Coronary artery (tissue), 2 donors: ENCODE measurements around the gene OR2D3.
"Not testable (repeated sequence)": the region's sequence is repeated elsewhere in the genome, so short reads cannot be mapped to it uniquely, and the experiment has no call there.

Experiments used
- DNase-seq: peaks from one replicate; pipeline ENCODE4 v3.0.0-alpha.2; 2017; ENCODE audit warnings: low spot score
- H3K27ac ChIP-seq, 2 donors: fragments of 200-600 bp; sonication (generic); one replicate each; pipeline ENCODE4 v1.5.1; 2016 to 2019
- H3K4me3 ChIP-seq: fragments of 200-600 bp; sonication (generic); 2 replicates; pipeline ENCODE4 v1.5.1; 2016; ENCODE audit warnings: mild to moderate bottlenecking, moderate library complexity
- TF ChIP-seq, protein P1 (sequence below): fragments of 200-600 bp; sonication (generic); IDR thresholded peaks from one replicate; pipeline ENCODE4 v1.5.1; 2019; ENCODE audit warnings: antibody characterized with exemption

OR2D3 gene, protein sequence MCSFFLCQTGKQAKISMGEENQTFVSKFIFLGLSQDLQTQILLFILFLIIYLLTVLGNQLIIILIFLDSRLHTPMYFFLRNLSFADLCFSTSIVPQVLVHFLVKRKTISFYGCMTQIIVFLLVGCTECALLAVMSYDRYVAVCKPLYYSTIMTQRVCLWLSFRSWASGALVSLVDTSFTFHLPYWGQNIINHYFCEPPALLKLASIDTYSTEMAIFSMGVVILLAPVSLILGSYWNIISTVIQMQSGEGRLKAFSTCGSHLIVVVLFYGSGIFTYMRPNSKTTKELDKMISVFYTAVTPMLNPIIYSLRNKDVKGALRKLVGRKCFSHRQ

DNA sequence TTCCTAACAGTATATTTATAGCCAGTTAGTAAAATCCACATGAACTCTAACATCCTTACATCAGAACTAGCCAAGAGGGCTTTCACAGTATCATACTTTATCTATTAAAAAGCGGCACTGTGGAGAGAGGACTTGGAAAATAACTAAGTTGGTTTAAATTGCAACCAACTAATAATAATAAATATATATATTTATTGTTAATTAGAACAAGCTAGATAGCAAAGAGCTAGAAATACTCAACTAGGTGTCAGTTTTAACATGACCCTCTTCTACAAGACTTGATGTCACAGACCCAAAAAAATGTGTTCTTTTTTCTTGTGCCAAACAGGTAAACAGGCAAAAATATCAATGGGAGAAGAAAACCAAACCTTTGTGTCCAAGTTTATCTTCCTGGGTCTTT is at the start of gene OR2D3:
Gene OR2D3, plus strand, starts transcription at position 301 of the 400 bp plus-strand sequence. Its CDS starts 0 bp downstream, at position 301.
- DNase-seq: no peak

GRCh38 chr11:6871278-6871677 is 49.5 kb upstream of the OR2D3 start:
- H3K27ac ChIP-seq: no peak overlapping the region
- TF ChIP-seq, protein P1, sequence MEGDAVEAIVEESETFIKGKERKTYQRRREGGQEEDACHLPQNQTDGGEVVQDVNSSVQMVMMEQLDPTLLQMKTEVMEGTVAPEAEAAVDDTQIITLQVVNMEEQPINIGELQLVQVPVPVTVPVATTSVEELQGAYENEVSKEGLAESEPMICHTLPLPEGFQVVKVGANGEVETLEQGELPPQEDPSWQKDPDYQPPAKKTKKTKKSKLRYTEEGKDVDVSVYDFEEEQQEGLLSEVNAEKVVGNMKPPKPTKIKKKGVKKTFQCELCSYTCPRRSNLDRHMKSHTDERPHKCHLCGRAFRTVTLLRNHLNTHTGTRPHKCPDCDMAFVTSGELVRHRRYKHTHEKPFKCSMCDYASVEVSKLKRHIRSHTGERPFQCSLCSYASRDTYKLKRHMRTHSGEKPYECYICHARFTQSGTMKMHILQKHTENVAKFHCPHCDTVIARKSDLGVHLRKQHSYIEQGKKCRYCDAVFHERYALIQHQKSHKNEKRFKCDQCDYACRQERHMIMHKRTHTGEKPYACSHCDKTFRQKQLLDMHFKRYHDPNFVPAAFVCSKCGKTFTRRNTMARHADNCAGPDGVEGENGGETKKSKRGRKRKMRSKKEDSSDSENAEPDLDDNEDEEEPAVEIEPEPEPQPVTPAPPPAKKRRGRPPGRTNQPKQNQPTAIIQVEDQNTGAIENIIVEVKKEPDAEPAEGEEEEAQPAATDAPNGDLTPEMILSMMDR: no peak
- no peak for DNase-seq

More for the DNA sequence above, at the start of gene OR2D3:
- no peak within 1 kb of the TSS for H3K4me3 ChIP-seq
- no peak within 1 kb of the TSS for H3K27ac ChIP-seq
- TF ChIP-seq, protein P1: no peak

GRCh38 chr11:6875761-6876160 is 45.0 kb upstream of the OR2D3 start:
- no peak overlapping the region for H3K27ac ChIP-seq
- H3K4me3 ChIP-seq: no peak overlapping the region
- TF ChIP-seq, protein P1: no peak
- DNase-seq: no peak

More at GRCh38 chr11:6871278-6871677, 49.5 kb upstream of the OR2D3 start:
- H3K4me3 ChIP-seq: no peak overlapping the region

- no peak for DNase-seq
- H3K27ac ChIP-seq: no peak within 1 kb of the TSS
- TF ChIP-seq, protein P1: no peak
- no peak within 1 kb of the TSS for H3K4me3 ChIP-seq
These were observed 44.5 kb upstream of the OR2D3 start, which contains the start of gene OR10A4 for GRCh38 chr11:6876325-6876724. Gene OR10A4 (plus strand): TSS chr11:6876625. CDS start chr11:6876648, 23 bp downstream.

DNA sequence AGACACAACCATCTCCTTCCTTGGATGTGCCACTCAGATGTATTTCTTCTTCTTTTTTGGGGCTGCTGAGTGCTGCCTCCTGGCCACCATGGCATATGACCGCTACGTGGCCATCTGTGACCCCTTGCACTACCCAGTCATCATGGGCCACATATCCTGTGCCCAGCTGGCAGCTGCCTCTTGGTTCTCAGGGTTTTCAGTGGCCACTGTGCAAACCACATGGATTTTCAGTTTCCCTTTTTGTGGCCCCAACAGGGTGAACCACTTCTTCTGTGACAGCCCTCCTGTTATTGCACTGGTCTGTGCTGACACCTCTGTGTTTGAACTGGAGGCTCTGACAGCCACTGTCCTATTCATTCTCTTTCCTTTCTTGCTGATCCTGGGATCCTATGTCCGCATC is 43.9 kb upstream of the OR2D3 start:
- DNase-seq: no peak
- no peak overlapping the region for H3K27ac ChIP-seq
- TF ChIP-seq, protein P1: no peak
- H3K4me3 ChIP-seq: no peak overlapping the region

- Histone ChIP-seq H3K27ac (no peak overlapping the region), H3K4me3 (no peak overlapping the region)
- no peak for DNase-seq
- TF ChIP-seq, protein P1: no peak
These were observed 38.1 kb upstream of the OR2D3 start for GRCh38 chr11:6882751-6883150.

DNA sequence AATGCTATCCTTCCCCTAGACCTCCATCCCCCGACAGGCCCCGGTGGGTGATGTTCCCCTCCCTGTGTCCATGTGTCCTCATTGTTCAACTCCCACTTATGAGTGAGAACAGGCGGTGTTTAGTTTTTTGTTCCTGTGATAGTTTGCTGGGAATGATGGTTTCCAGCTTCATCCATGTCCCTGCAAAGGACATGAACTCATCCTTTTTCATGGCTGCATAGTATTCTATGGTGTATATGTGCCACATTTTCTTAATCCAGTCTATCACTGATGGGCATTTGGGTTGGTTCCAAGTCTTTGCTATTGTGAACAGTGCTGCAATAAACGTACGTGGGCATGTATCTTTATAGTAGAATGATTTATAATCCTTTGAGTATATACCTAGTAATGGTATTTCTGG is 33.1 kb upstream of the OR2D3 start:
- not testable (repeated sequence) for H3K4me3 ChIP-seq, H3K27ac ChIP-seq, DNase-seq
